Activated effector memory CD4-positive, alpha-beta T cell treated with anti-CD3 and anti-CD28 coated beads, Interleukin-2, amount 50 U/mL, for 16 hours (primary cell): ENCODE measurements around the gene DNAH17.
"Not testable (repeated sequence)": the region's sequence is repeated elsewhere in the genome, so short reads cannot be mapped to it uniquely, and the experiment has no call there.

Source experiments
- DNase-seq: peaks from one replicate; pipeline ENCODE4 v3.0.0-alpha.2; 2020

DNAH17 gene

DNA sequence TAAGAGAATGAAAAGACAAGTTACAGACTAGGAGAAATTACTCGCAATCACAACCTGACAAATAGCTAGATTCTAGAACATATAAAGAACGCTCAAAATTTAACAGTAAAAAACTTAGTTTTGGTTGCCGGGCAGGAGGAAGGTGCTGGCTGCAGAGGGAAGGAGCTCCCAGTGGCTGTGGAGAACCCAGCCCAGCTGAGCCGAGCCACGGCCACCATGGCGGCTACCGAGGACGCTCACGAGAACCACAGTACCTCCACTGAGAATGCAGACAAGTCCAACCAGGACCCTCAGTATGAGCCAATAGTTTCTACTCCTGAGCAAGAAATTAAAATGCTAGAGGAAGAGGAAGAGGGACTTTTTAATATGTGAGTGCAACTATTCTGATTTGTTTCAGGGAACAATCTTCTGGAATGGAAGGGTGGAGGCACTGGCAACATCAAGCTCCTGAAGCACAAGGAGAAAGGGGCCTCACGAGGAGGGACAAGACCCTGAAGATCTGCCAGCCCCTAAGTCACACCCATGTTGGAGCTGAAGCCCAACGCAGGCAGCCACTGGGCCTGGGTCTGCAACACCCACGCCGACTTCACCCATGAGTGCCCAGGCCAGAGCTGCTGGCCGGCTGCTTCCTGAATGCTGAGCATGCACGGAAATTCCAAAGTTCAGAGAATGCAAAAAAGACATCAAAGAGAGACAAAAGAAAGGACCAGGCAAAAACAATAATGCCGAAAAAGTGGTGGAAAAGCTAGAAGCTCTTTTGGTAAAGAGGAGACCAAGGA, 55.0 kb downstream of the DNAH17 start:
- DNase-seq = peak; percentile 53

DNA sequence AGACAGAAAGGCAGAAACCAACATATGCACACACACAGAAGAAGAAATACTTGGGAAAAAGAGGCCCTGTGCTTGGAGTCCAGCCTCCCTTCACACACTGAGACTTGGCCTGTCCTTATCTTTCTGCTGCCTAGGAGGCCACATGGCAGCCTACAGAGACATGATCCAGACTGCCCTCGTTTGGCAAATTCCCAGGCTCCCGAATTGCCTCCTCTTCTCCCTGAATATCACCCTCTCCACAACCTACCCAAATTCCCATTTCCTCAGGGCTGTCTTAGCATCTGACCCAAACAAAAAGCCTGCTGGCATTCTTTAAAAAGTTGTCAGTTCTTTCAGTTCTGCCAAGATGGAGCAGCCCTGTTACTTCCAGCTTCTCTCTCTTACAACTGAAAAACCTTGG, 59.8 kb downstream of the DNAH17 start:
- no peak for DNase-seq

DNA sequence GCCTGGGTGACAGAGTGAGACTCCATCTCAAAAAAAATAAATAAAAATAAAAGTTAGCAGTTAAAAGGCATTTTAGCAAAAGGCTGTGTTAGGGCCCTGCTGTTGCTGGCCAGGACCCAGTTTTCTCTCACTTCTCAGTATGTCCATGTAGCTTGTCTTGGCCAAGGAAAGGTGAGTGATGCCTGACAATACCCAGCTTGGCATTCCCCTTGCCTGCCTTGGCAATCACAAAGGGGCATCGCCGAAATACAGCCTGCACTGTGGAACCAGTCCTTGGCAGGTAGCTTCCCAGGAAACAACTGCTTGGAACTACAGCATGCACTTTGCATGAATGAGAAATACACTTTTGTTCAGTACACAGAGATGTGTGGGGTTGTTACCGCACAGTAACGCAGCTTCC, 61.7 kb downstream of the DNAH17 start:
- no peak for DNase-seq

DNA sequence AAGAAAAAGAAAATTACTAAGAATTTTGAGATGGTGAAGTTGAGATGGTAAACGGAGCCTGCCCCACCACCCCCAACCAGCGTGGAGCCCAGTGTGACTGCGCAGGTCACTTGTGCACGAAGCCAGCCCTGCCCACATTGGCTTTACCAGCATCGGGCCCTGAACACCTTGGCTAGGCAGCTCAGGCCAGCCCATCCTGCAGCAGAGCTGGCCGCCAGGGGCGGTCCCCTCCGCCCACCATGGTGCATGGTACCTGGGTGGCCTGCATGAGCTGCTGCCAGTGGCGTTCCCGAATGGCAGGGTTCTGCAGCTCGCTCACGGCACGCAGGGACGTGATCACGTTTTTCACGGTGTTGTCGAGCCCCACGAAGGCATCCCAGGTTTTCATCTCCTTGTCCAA, 62.7 kb downstream of the DNAH17 start:
- DNase-seq = no peak

DNA sequence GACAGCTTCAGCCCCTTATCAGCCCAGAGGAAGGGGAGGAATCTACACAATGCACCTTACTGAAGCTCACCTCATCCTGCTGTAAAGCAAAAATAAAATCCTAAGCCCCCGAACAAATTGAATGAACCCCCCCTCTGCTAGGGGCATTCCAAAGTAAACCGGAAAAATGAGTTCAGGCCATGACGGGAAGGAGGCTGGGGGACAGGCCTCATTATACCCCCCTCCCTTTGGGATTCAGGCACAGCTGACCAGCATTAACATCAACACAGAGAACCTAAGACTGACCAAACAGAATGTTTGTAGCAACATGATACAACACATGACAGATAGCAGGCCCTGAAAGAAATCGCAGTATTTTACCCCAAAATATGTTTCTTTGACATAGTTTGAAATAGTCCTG, 64.2 kb downstream of the DNAH17 start:
- no peak for DNase-seq

DNA sequence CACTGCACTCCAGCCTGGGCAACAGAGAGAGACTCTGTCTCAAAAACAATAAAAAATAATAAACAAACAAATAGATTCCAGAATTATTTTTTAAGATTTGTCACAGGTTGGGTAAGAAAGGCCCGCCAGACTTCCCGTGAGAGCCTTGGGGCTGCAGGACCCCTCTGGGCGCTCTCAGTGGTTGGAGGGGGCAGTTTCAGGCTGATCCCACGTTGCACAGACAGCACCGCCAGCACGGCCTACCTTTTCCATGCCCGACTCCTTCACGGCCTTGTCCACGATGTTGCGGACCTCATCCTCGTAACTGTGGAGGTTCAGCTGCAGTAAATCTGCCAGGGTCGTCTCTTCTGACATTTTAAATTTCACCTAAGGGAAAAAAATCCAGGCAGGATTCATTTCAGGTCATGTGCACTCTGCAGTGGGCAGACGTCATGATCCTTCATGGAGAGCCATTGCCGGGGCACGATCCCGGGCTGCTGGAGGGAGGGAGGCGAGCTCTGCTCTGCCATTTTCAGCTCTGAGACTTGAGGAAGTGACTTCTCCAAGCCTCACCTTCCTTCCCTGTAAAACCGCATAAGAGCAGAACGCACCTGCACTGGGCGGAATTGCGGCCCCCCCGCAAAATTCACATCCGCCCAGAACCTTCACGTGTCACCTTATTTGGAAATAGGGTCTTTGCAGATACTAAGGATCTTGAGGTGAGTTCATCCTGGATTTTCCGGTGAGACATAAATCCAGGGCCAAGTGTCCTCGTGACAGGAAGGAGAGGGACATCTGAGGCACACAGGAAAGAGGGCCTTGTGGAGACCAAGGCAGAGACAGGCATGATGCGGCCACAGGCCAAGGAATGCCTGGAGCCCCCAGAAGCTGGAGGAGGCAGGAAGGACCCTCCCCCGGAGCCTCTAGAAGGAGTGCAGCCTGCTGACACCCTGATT, 66.8 kb downstream of the DNAH17 start:
- no peak for DNase-seq

GRCh38 chr17:78507526-78507925, 69.7 kb downstream of the DNAH17 start:
- no peak for DNase-seq

- no peak for DNase-seq
These were observed 70.5 kb downstream of the DNAH17 start for GRCh38 chr17:78506454-78507309.

DNA sequence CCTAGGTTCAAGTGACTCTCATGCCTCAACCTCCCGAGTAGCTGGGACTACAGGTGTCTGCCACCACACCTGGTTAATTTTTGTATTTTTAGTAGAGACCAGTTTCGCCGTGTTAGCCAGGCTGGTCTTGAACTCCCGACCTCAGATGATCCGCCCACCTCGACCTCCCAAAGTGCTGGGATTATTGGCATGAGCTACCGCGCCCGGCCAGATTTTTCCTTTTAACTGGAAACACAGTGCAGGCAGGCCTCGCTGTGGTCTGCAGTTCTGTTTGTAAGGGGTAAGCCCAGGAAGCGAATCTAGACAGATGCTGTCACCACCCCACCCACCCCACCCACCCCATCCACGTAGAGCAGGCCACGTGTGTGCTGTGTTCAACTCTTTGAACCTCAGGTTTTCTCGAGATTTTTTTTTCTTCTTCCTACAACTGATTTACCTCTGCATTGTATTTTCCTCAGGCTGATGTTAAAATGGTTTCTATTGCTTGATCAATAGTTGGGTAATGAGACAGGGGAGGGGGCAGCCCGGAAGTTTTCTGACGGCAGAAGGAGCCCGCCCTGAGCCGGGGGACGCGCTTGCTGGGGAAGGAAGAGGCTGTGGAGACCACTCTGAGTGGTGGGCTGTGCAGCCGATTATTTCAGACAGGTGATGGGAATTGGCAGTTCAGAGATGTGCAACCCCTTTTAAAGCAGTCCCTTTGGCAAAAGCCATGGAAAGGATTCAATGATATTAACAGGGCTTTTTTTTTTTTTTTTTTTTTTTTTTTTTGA, 72.9 kb downstream of the DNAH17 start:
- no peak for DNase-seq

GRCh38 chr17:78503388-78503787, 73.8 kb downstream of the DNAH17 start:
- not testable (repeated sequence) for DNase-seq

DNA sequence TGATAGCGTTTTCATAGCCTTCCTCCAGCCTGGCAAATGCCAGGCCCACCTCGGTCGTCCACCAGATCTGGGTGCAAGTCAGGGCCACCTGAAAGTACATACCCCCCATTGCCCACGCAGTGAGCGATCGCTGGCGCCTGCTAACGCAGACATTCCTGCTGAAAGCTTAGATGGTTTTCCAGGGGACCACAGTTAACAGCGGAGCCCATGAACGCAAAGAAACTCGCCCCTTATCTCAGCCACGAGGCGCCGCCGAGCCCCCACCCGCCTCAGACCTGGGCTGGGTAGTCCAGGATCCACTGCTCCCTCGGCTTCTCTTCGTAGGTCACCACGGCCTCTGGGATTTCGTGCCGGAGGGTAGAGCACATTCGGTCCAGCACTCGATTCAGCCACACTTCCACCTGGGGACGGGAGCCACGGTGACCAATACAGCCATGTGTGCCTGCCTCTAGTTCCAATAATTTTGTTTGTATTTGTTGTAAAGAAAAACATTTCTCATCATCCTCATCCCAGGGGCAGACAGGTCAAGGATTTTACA, 74.5 kb downstream of the DNAH17 start:
- no peak for DNase-seq

DNA sequence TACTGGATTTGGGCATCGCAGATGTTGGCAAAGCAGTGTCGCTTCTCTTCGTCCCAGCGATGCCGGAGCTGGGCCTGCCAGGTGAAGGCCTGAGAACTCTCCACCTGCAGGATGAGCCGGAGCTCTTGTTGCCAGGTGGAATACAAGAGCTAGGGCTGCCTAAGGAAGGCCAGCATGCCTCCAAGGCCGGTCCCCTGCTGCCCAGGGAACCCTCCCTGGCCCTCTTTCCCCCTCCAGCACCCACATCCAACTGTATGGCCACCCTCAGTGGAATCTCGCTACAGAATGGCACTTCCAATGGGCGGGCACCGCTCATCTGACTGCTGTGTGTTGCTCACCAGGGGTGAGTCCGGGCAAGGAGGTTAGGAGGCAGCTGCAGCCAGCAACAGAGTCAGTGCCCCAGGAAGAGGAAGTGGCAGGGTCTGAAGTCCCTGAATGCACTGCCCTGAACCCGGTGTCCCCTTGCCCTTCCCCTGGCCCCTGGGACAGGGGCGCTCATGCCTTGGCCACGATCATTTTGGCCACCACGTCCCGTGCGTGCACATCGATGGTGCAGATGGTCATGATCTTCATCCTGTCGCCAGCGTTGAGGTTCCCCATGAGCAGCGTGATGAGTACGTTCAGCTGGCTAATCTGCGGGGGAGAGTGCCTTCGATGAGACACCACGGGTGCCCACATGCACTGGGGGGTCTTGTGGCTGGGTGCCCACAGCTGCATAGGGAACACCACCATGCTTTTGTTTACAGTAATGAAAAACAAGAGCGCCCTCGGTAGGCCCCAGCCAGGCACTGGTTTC, 75.8 kb downstream of the DNAH17 start:
- DNase-seq = no peak

- no peak for DNase-seq
These were observed 76.4 kb downstream of the DNAH17 start for GRCh38 chr17:78500806-78501205.

DNA sequence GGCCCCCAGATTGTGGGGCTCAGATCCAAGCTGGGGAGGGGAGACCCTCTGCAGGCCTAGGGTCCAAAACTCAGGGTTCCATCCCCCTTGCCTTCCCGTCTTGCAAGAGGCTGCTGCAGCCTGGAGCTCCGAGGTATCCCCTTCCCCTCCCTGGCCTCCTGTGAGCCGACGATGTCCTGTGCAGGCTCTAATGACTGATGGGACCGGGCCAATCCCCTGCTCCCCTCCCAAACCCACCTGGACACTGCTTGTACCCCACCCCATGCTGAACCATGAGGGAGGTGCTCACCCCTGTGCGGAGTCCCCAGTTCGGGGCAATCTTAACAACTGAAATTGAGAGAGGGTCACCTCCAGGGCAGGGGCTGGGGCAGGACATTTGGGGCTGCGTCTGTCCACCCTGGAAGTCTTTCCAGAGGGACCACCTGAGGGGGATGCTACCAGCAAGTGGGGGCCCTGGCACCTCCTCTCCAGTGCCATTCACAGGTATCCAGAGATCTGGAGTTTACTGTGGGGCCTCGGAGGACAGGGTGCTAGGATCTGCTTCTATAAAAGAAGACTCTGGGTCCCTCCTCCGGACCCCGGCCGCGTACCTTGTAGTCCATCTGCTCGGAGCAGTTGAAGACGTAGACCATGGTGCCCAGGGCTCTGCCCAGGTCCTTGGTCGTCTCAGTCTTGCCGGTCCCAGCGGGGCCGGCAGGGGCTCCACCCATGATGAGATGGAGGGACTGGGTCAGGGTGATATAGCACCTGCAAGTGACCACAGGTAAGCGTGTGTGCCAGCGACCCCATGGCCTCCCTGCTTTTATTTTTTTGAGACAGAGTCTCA, 77.3 kb downstream of the DNAH17 start:
- no peak for DNase-seq

DNA sequence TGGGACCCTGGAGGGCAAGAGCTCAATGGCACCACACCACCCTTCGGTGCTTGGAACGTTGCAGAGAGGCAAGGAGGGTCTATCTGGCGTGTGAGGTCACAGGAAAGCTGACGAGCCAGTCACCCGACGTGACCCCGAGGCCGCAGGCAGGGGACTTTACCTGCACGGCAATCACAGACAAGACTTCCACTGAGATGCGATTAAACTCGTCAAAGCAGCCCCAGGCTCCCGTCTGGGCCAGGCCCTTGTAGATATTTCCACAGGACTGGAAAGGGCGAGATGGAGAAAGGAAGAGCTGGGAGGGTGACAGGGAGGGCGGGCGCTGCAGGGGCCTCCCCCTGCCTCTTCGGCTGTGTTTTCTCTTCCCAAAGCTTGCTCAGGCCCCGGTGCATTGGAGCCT, 78.3 kb downstream of the DNAH17 start:
- DNase-seq = peak; percentile 49

GRCh38 chr17:78497115-78497540, 80.1 kb downstream of the DNAH17 start:
- peak; percentile 79 for DNase-seq

DNA sequence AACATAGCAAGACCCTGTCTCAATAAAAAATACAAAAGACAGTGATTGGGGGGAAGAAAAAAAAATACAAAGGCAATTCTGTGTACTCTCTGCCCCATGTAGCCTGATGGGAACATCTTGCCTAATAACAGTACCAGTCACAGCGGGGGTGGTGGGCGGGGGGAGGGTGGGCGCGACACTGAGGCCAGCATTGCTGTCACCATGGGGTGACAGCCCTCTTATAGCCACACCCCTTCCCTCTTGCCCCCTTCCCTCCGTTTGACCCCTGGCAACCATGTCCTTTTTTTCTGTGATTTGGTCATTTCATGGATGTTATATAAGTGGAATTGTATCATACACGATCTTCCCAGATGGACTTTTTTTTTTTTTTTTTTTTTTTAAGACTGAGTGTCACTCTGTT, 80.9 kb downstream of the DNAH17 start:
- DNase-seq = no peak

GRCh38 chr17:78495634-78496033, 81.6 kb downstream of the DNAH17 start:
- no peak for DNase-seq

DNA sequence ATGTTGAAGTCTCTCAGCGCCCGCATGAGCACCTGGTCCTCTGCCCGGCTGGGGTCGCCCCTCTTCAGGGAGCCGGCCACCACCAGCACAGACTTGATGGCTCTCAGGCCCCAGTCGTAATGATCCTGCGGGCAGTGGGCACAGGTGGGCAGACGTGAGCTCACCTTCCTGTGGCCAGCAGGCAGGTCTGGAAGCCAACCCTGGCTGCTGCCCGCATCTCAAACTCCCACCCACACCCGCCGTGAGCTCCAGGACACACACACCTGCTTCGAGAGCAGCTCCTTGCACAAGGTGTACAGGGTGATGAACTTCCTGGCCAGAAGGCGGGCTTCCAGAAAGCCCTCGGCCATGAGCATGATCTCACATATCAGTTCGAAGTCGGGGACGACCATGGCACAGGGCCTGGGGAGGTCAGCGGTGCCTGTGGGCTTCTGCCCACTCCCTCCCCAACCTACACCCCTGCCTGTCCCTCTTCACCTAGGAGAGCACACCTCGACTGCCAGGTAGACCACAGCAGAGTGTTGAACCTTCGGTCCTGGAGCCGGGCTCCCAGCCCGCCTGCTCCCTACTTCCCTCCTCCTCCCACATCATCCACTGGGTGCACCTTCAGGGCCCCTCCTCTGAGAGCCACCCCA, 82.4 kb downstream of the DNAH17 start:
- DNase-seq = no peak
